Measurements from ENCODE around the gene ARHGEF9. TPM values are rescaled to one million over a fixed set of nuclear protein-coding genes. Genes with fewer than 3 reads are reported as not detected.
"Not testable (repeated sequence)": the region's sequence is repeated elsewhere in the genome, so short reads cannot be mapped to it uniquely, and the experiment has no call there.

Gene ARHGEF9
- total RNA-seq, 1 experiment from 2014 or later, result 16.1 TPM

DNA sequence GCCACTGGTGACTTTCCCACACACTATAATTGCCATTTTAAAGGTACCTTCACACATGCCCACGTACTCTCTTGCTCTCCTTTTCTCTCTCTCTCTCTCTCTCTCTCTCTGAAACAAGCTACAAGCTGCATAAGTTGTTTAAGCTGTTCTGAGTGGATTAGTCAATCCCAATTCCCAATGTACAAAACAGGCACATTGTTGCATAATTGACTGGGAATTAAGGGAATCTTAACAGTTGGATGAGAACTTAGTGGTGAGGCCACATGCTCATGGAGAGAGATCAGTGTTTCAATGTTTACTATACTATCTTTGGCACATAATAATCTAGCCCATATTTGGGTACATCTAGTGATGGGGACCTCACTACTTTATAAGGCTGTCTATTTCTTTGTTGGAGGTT, 123.3 kb downstream of the ARHGEF9 start:
- DNase-seq (ENCODE audit: low spot score), result no peak

DNA sequence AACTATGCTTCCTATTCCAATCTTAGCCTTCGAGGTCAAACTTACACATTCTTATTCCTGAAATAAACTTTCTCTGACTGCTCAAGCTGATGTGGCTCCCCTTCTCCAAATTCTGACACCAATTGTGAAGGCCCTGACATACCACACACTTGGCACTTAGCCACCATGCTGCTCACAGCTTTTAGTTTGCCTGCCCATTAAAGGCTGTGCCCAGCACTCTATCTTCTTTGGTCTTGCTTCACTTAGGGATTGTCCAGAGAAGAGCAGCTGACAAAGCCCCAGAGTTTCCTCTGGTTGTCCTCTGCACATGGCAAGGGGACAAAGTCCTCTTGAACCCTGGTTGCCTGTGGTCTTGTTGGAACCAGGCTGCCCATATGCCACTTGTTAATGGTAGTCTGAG, 126.1 kb downstream of the ARHGEF9 start:
- no peak for DNase-seq (ENCODE audit: low spot score)

DNA sequence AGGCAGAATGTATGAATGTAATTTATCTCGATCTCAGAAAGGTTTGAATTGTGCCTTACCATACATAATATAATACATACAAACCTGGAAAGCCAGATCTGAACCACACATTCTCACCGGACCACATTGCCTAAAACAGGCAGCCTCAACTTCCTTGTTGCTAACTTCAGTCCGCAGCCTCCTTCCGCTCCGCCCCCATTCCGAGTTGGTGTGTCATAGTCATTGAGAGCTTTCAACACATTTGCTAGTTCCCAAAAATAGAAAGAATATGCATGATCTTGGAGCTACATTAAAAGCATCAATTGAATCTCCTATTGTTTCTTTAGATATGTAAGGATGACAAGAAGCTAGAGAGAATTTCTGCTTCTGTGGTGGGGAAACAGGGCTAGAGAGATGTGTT, 127.2 kb downstream of the ARHGEF9 start:
- DNase-seq (ENCODE audit: low spot score), result no peak

DNA sequence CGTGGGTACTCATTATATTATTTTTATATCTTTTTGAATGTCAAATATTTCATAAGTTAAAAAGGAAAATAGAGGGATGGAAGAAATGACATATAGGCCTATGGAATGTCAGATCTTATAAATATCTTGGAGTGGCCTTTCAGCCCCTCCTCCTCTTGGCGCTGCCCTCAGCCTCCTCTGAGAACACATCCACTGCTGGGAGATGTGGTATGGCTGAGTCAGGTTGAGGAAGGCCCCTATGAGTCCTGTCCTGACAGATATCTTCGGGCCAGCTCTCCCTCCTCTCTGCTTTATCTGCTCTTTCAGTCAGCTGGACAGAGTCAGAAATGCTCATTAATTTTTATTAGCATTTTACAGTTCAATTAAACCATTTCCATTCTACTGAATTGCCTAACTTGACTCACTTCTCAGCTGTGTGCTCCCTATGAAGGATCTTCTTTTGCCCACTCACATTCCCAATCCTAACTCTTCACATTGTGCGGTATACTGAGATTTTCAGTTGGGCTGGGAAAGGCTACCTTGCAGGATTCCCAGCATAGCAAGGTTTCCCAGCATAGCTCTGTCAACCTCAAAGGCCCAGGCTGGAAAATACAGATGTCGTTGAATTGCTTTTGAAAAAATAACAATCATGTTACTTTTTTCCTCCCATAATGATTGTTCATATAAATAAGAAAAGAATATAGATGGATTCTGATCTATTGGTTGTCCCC, 128.0 kb downstream of the ARHGEF9 start:
- DNase-seq (ENCODE audit: low spot score), result no peak

DNA sequence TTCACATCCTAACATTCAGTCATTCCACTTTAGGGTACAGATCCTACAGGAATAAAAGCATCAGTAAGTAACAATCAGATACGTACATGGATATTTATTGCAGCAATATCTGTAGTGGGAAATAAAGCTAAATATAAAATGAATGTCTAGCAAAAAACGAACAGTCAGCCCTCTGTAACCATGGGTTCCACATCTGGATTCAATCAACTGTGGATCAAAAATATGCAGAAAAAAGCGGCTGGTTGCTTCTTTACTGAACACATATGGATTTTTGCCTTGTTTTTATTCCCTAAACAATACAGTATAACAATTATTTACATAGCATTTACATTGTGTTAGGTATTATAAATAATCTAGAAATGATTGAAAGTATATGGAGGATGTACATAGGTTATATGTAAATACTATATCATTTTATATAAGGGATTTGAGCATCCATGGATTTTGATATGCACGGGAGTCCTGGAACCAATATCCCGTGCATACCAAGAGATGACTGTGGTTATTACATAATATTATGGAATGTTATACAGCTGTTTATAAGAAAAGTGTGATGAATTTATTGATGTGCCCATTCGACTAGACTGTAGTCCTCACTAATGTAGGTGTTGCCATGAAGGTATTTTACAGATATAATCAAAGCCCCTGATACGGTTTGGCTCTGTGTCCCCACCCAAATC, 132.8 kb downstream of the ARHGEF9 start:
- no peak for DNase-seq (ENCODE audit: low spot score)

DNA sequence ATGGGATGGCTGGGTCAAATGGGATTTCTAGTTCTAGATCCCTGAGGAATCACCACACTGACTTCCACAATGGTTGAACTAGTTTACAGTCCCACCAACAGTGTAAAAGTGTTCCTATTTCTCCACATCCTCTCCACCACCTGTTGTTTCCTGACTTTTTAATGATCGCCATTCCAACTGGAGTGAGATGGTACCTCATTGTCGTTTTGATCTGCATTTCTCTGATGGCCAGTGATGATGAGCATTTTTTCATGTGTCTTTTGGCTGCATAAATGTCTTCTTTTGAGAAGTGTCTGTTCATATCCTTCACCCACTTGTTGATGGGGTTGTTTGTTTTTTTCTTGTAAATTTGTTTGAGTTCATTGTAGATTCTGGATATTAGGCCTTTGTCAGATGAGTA, 139.3 kb downstream of the ARHGEF9 start:
- DNase-seq (ENCODE audit: low spot score), result not testable (repeated sequence)

DNA sequence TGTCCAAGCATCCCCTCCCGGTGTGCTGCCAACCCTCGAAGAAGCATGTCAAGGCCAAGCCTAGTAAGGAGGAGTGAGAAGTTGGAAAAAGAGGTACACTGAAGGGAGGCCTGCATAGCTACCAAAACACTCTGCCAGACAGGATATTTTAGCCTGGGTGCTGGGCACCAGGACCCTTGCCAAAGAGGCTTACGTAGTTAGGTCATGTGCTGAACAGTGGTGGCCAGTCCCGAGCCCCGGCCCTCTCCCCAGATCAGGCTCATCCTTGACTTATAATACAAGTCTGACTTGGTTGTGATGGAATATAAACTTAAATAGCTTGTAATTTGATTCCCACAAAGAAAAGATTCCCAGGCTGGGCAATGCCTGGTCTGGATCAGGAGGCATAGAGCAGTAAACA, 149.3 kb downstream of the ARHGEF9 start:
- DNase-seq (ENCODE audit: low spot score), result no peak

DNA sequence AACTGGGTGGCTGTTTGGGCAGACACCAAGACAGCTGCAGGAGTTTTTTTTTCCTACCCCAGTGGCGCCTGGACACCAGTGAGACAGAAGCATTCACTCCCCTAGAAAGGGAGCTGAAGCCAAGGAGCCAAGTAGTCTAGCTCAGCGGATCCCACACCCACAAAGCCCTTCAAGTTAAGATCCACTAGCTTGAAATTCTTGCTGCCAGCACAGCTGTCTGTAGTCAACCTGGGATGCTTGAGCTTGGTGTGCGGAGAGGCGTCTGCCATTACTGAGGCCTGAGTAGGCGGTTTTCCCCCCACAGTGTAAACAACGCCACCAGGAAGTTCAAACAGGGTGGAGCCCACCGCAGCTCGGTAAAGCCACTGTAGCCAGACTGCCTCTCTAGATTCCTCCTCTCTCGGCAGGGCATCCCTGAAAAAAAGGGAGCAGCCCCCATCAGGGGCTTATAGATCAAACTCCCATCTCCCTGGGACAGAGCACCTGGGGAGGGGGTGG, 171.4 kb downstream of the ARHGEF9 start:
- peak; percentile 3 for DNase-seq (ENCODE audit: low spot score)

DNA sequence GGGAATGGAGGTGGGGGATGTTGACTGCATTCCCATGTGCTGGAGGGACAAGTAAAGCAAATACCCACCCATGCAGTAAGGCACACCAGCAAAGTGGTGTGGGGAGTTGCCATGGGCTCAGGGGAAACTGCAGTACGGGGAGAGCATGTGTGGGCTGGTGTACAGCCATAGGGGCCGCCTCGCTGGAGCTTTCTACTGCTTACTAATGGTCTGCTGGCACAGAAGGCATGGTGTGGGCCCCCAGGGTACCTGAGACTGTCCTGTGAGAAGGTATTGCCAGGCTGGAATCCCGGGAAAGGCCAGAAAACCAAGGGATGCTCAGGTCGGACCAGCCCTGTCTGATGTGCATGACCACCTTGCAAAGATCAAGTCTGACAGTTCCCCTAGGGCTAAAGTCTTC, 199.1 kb downstream of the ARHGEF9 start:
- no peak for DNase-seq (ENCODE audit: low spot score)

Data from H4 (cell line).